PFSK-1 (cell line): ENCODE measurements around the gene OR2Y1.

Source experiments
- FOXP2 ChIP-seq: optimal IDR thresholded peaks from 2 replicates; pipeline ENCODE3; 2011; ENCODE audit warnings: borderline replicate concordance, control low read depth, inconsistent platforms; ENCODE audit not compliant: insufficient read depth; ENCODE audit errors: extremely low read length, extremely low read depth
- POLR2AphosphoS5 ChIP-seq: IDR thresholded peaks from 2 replicates; pipeline ENCODE4 v1.6.1; 2012; ENCODE audit warnings: low read depth, mild to moderate bottlenecking, control low read depth, low read length, moderate library complexity
- SIN3A ChIP-seq: IDR thresholded peaks from 2 replicates; pipeline ENCODE4 v1.6.1; 2012; ENCODE audit warnings: mild to moderate bottlenecking, low read length, moderate library complexity, borderline replicate concordance; ENCODE audit not compliant: insufficient read depth
- TAF1 ChIP-seq: IDR thresholded peaks from 2 replicates; pipeline ENCODE4 v1.6.1; 2012; ENCODE audit warnings: low read length, control low read depth, borderline replicate concordance; ENCODE audit not compliant: insufficient read depth
- TF ChIP-seq, protein P1 (sequence below), 2 experiments: IDR thresholded peaks; 2 replicates each; pipeline versions ENCODE4 v1.6.1 to v1.8.0; 2011 to 2012; ENCODE audit warnings: low read depth in 2 of 2, low read length in 2 of 2, control low read depth in 1 of 2, inconsistent platforms in 1 of 2, mild to moderate bottlenecking in 1 of 2, moderate library complexity in 1 of 2; ENCODE audit not compliant: insufficient read depth in 1 of 2

- no peak for TF ChIP-seq POLR2AphosphoS5
- TF ChIP-seq, protein P1, sequence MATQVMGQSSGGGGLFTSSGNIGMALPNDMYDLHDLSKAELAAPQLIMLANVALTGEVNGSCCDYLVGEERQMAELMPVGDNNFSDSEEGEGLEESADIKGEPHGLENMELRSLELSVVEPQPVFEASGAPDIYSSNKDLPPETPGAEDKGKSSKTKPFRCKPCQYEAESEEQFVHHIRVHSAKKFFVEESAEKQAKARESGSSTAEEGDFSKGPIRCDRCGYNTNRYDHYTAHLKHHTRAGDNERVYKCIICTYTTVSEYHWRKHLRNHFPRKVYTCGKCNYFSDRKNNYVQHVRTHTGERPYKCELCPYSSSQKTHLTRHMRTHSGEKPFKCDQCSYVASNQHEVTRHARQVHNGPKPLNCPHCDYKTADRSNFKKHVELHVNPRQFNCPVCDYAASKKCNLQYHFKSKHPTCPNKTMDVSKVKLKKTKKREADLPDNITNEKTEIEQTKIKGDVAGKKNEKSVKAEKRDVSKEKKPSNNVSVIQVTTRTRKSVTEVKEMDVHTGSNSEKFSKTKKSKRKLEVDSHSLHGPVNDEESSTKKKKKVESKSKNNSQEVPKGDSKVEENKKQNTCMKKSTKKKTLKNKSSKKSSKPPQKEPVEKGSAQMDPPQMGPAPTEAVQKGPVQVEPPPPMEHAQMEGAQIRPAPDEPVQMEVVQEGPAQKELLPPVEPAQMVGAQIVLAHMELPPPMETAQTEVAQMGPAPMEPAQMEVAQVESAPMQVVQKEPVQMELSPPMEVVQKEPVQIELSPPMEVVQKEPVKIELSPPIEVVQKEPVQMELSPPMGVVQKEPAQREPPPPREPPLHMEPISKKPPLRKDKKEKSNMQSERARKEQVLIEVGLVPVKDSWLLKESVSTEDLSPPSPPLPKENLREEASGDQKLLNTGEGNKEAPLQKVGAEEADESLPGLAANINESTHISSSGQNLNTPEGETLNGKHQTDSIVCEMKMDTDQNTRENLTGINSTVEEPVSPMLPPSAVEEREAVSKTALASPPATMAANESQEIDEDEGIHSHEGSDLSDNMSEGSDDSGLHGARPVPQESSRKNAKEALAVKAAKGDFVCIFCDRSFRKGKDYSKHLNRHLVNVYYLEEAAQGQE (IDR thresholded peaks at IDR 0.05; ENCODE audit: insufficient read depth in 1 of 2, low read depth in 2 of 2, low read length in 2 of 2): no peak
- no peak for TF ChIP-seq SIN3A
- TF ChIP-seq TAF1: no peak
- TF ChIP-seq FOXP2: no peak
Measured at GRCh38 chr5:180689775-180690174, 50.1 kb downstream of the OR2Y1 start.
